Chondrocyte (in vitro differentiated cells): ENCODE data around the gene PPP3CB. TPM values are rescaled to one million over a fixed set of nuclear protein-coding genes. Genes with fewer than 3 reads are reported as not detected.

Source experiments
- DNase-seq: peaks from one replicate; pipeline ENCODE4 v3.0.0; 2021; ENCODE audit warnings: mixed read lengths, low spot score
- H3K27ac Mint-ChIP-seq: one replicate; pipeline ENCODE4 v1.8.0; 2021; ENCODE audit warnings: mild to moderate bottlenecking, moderate library complexity, mixed read lengths; ENCODE audit not compliant: unreplicated experiment
- H3K27me3 Mint-ChIP-seq: 2 replicates; pipeline ENCODE4 v1.8.0; 2021; ENCODE audit warnings: low read depth, mixed read lengths
- H3K36me3 Mint-ChIP-seq: 2 replicates; pipeline ENCODE4 v1.8.0; 2021; ENCODE audit warnings: low read depth, mixed read lengths
- H3K4me1 Mint-ChIP-seq: 2 replicates; pipeline ENCODE4 v1.8.0; 2021; ENCODE audit warnings: low read depth, mild to moderate bottlenecking, mixed read lengths
- H3K4me3 Mint-ChIP-seq: one replicate; pipeline ENCODE4 v1.8.0; 2021; ENCODE audit warnings: mild to moderate bottlenecking, moderate library complexity, mixed read lengths; ENCODE audit not compliant: unreplicated experiment
- H3K9me3 Mint-ChIP-seq: 2 replicates; pipeline ENCODE4 v1.8.0; 2021; ENCODE audit warnings: low read depth, mixed read lengths
- CTCF ChIP-seq: fragments of 200-600 bp; sonication (generic); IDR thresholded peaks from 2 replicates; pipeline ENCODE4 v1.5.0; 2021; ENCODE audit warnings: antibody characterized with exemption, mild to moderate bottlenecking, moderate library complexity
- total RNA-seq: library from RNA; stranded (reverse); gene quantifications from 3 replicates; pipeline ENCODE4 v1.2.1, GENCODE V29; 2021

PPP3CB gene
- total RNA-seq, 1 donor from 2014 or later, result 61.1 TPM

DNA sequence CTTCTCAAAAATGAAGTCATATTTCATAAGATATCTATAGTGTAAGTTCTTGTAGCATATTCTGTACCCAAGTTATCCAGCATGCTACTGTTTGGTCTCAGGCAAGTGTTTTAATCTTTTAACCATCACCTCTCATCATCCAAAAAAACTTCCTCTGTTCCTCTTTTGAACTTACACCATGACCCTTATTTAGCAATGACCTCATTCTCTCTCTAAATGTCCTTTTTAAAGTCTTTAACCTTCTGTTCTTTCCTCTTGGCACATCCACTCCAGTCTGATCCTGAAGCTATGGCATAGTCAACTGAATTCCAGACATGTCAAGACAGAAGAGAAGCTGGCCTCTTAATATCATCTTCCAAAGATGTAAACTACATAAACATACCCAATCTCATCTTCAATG lies 26.2 kb downstream of the PPP3CB start:
- no peak overlapping the region for H3K4me3 Mint-ChIP-seq
- H3K9me3 Mint-ChIP-seq, result no peaks in the 10 kb centered on the region
- peaks cover 3% of the 10 kb centered on the region for H3K4me1 Mint-ChIP-seq
- no peak for TF ChIP-seq CTCF
- H3K36me3 Mint-ChIP-seq, result peaks cover 30% of the 10 kb centered on the region
- DNase-seq, result no peak
- H3K27ac Mint-ChIP-seq, result no peak overlapping the region
- H3K27me3 Mint-ChIP-seq, result no peaks in the 10 kb centered on the region

DNA sequence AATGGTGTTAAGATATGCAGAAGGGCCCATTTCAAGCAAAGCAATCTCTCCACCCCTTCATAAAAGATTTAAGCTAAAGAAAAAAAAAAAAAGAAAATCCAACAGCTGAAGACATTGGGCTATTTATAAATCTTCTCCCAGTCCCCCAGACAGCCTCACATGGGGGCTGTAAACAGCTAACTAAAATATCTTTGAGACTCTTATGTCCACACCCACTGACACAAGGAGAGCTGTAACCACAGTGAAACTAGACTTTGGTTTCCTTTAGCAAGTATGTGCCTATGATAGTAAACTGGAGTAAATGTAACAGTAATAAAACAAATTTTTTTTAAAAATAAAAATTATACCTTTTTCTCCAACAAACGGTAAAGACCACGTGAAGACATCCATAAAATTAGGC lies 28.6 kb downstream of the PPP3CB start:
- Mint-ChIP-seq H3K9me3 (no peaks in the 10 kb centered on the region), H3K36me3 (peaks cover 37% of the 10 kb centered on the region), H3K4me1 (peaks cover 3% of the 10 kb centered on the region), H3K27ac (no peak overlapping the region), H3K27me3 (no peaks in the 10 kb centered on the region), H3K4me3 (no peak overlapping the region)
- TF ChIP-seq CTCF, result no peak
- no peak for DNase-seq

- Mint-ChIP-seq H3K4me3 (no peak overlapping the region), H3K36me3 (peaks cover 35% of the 10 kb centered on the region), H3K9me3 (no peaks in the 10 kb centered on the region), H3K27ac (no peak overlapping the region), H3K27me3 (no peaks in the 10 kb centered on the region), H3K4me1 (peaks cover 3% of the 10 kb centered on the region)
- TF ChIP-seq CTCF, result no peak
- no peak for DNase-seq
Observed at GRCh38 chr10:73465978-73466726, 29.7 kb downstream of the PPP3CB start.

GRCh38 chr10:73460897-73461296 lies 34.9 kb downstream of the PPP3CB start:
- H3K4me3 Mint-ChIP-seq, result no peak overlapping the region
- no peak for DNase-seq
- peaks cover 11% of the 10 kb centered on the region for H3K4me1 Mint-ChIP-seq
- peaks cover 28% of the 10 kb centered on the region for H3K36me3 Mint-ChIP-seq
- no peak for TF ChIP-seq CTCF
- H3K9me3 Mint-ChIP-seq, result no peaks in the 10 kb centered on the region
- no peaks in the 10 kb centered on the region for H3K27me3 Mint-ChIP-seq
- no peak overlapping the region for H3K27ac Mint-ChIP-seq

DNA sequence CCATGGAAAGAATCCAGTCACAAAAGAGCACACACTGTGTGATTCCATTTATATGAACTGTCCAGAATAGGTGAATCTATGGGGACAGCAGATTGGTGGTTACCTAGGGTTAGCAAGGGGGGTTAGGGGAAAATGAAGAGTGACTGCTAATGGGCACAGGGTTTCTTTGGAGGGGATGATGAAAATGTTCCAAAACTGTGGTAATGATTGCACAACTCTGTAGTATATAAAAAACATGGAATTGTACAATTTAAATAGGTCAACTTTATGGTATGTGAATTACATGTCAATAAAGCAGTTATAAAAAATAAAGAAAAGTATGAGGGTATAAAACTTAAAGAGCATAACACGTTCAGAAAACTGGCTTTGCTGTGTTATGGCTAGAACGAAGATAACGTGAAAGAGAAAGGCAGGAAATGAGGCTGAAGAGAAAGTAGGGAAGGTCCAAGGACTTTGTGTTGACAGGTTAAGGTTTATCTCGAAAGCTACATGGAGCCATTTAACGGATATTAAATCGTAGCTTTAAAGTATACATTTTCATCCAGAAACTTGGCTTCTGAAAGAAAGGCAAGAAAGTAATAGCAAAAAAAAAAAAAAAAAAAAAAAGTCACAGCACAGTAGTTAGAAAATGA lies 36.0 kb downstream of the PPP3CB start:
- Mint-ChIP-seq H3K27me3 (no peaks in the 10 kb centered on the region), H3K4me1 (peaks cover 11% of the 10 kb centered on the region), H3K9me3 (no peaks in the 10 kb centered on the region), H3K27ac (peak overlapping the region; percentile 9), H3K4me3 (no peak overlapping the region), H3K36me3 (peaks cover 24% of the 10 kb centered on the region)
- TF ChIP-seq CTCF, result no peak
- DNase-seq, result no peak
